GM18505 (cell line): Measurements from ENCODE around the gene FTMT.

ENCODE experiments used
- ATAC-seq: cut with Tn5 transposase; IDR thresholded peaks from one replicate; pipeline ENCODE4 v1.9.1; 2021; ENCODE audit not compliant: unreplicated experiment
- POLR2A ChIP-seq: IDR thresholded peaks from 4 replicates; pipeline ENCODE4 v1.6.1; 2011; ENCODE audit warnings: borderline replicate concordance; ENCODE audit not compliant: insufficient read depth, insufficient read length; ENCODE audit errors: extremely low read depth

The FTMT gene

GRCh38 chr5:121872856-121873255 is 21.2 kb downstream of the FTMT start:
- ATAC-seq: no peak
- TF ChIP-seq POLR2A: no peak

- no peak for TF ChIP-seq POLR2A
- no peak for ATAC-seq
Observed at GRCh38 chr5:121873409-121873808, 21.7 kb downstream of the FTMT start.

GRCh38 chr5:121885630-121886029 is 33.9 kb downstream of the FTMT start:
- no peak for TF ChIP-seq POLR2A
- no peak for ATAC-seq

GRCh38 chr5:121887727-121888126 is 36.0 kb downstream of the FTMT start:
- TF ChIP-seq POLR2A: no peak
- no peak for ATAC-seq

GRCh38 chr5:121890297-121890858 is 38.7 kb downstream of the FTMT start:
- no peak for TF ChIP-seq POLR2A
- ATAC-seq: no peak

- ATAC-seq: no peak
- TF ChIP-seq POLR2A: no peak
Observed at GRCh38 chr5:121897341-121897740, 45.7 kb downstream of the FTMT start.

GRCh38 chr5:121899346-121899745 is 47.7 kb downstream of the FTMT start:
- TF ChIP-seq POLR2A: no peak
- no peak for ATAC-seq
